ENCODE data around the gene ATP9A. TPM values are rescaled to one million over a fixed set of nuclear protein-coding genes. Genes with fewer than 3 reads are reported as not detected.

The ATP9A gene
- total and polyA plus RNA-seq, 2 of the 8 experiments (the other 6 are each of a cell fraction or from before 2014, with no cell fraction given) = 5.0 to 6.4 TPM

DNA sequence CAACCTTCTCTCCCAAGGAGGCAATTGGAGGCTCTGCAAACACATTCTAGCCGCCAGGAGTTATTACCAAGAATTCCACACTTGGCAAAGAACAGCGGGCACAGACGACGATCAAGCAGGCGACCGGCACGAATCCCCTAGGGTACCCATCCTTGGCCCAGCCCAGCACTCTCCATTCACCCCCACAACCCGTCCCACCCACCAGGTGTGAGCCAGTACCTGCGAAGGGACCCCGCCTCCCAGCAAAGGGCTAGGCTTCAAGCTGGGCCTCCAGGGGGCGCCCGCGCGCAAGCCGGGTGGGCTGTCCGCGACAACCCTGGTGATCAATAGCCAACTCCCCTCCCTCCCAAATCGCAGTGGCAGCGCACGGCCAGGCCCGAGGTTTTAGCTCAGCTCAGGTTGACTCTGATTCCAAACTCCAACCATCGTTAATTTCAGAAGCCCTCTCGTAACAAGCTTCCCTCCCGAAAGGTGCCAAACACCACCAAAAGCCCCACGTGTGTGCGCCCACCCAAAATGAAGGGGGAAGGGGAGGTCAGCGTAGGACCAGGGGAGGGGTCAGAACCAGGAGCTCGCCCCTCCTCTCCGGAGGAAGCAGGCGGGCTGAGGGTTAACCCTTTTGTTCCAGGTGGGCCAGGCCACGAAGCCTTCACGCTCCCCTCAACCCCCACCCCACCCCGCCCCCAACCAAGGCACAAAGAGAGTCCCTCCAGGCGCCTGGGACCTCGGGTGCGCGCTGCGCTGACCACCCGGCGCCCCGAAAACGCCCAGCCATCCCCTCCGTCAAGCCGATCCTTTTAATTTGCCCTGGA lies 32.1 kb upstream of the ATP9A start (continued):
- no peak for TF ChIP-seq FOSL1 (IDR thresholded peaks at IDR 0.05; ENCODE audit: insufficient read depth, low read depth, low read length)
- no peak for TF ChIP-seq NRF1 (IDR thresholded peaks at IDR 0.05; ENCODE audit: low read depth, low read length)
- peak; percentile 88 for TF ChIP-seq POLR2AphosphoS5 (IDR thresholded peaks at IDR 0.05; ENCODE audit: low read depth, low read length)
- TF ChIP-seq, protein P1, sequence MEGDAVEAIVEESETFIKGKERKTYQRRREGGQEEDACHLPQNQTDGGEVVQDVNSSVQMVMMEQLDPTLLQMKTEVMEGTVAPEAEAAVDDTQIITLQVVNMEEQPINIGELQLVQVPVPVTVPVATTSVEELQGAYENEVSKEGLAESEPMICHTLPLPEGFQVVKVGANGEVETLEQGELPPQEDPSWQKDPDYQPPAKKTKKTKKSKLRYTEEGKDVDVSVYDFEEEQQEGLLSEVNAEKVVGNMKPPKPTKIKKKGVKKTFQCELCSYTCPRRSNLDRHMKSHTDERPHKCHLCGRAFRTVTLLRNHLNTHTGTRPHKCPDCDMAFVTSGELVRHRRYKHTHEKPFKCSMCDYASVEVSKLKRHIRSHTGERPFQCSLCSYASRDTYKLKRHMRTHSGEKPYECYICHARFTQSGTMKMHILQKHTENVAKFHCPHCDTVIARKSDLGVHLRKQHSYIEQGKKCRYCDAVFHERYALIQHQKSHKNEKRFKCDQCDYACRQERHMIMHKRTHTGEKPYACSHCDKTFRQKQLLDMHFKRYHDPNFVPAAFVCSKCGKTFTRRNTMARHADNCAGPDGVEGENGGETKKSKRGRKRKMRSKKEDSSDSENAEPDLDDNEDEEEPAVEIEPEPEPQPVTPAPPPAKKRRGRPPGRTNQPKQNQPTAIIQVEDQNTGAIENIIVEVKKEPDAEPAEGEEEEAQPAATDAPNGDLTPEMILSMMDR (IDR thresholded peaks at IDR 0.05; ENCODE audit: control extremely low read depth in 1 of 3, insufficient read depth in 1 of 3, low read depth in 1 of 3, low read length in 3 of 3) = peak; percentile 81 to 91 (median 88)
- 0 out of 2 replicates have a peak, but pooled peaks have one; percentile 5 for TF ChIP-seq CEBPB (IDR thresholded peaks at IDR 0.05; ENCODE audit: low read depth, low read length)
- TF ChIP-seq POLR2A (IDR thresholded peaks at IDR 0.05; ENCODE audit: control extremely low read depth in 1 of 2, low read depth in 2 of 2, low read length in 2 of 2) = peak; percentile 61 to 89; a peak in 2 of 3 replicates
- 0 out of 2 replicates have a peak, but pooled peaks have one; percentile 16 for TF ChIP-seq JUND (IDR thresholded peaks at IDR 0.05; ENCODE audit: low read length)
- TF ChIP-seq TCF12 (IDR thresholded peaks at IDR 0.05; ENCODE audit: low read depth, low read length) = 0 out of 2 replicates have a peak, but pooled peaks have one; percentile 66
- TF ChIP-seq HDAC2 (IDR thresholded peaks at IDR 0.05; ENCODE audit: borderline replicate concordance in 1 of 2, low read depth in 2 of 2, low read length in 2 of 2) = peak; percentile 63 to 72; a peak in 2 of 4 replicates
- peak; percentile 59; the same call in 1 of the 2 replicates for TF ChIP-seq TAF1 (IDR thresholded peaks at IDR 0.05; ENCODE audit: low read depth, low read length)
- TF ChIP-seq, protein P2, sequence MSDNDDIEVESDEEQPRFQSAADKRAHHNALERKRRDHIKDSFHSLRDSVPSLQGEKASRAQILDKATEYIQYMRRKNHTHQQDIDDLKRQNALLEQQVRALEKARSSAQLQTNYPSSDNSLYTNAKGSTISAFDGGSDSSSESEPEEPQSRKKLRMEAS (IDR thresholded peaks at IDR 0.05) = peak; percentile 47; the same call in 1 of the 2 replicates
- TF ChIP-seq BACH1 (IDR thresholded peaks at IDR 0.05; ENCODE audit: low read length) = peak; percentile 25; the same call in 1 of the 2 replicates
- TF ChIP-seq YY1 (IDR thresholded peaks at IDR 0.05; ENCODE audit: low read depth, low read length) = peak; percentile 73
- TF ChIP-seq TEAD4 (IDR thresholded peaks at IDR 0.05; ENCODE audit: low read depth, low read length) = peak; percentile 33; the same call in 1 of the 2 replicates
- TF ChIP-seq SIN3A (conservative IDR thresholded peaks at IDR 0.05 in 1 of 2, IDR thresholded peaks at IDR 0.05 in 1 of 2; ENCODE audit: low read depth in 1 of 2, low read length in 2 of 2) = peak; percentile 32 to 78; a peak in 2 of 4 replicates
- TF ChIP-seq EP300 (IDR thresholded peaks at IDR 0.05; ENCODE audit: borderline replicate concordance in 1 of 2, low read depth in 2 of 2, low read length in 2 of 2) = peak in 1 of 2 experiments; percentile 36; a peak in 1 of 3 replicates

Measured in H1 (cell line).